Measurements from ENCODE around the gene ZWINT.

GRCh38 chr10:56327118-56327517, 33.9 kb downstream of the ZWINT start:
- TF ChIP-seq EZH2 (IDR thresholded peaks at IDR 0.05) = no peak
- no peak for TF ChIP-seq POLR2AphosphoS5 (IDR thresholded peaks at IDR 0.05; ENCODE audit: borderline replicate concordance, low read depth, low read length)

All from SK-N-MC (cell line).